Breast epithelium (tissue), 4 donors: ENCODE measurements around the gene PTPRH. TPM values are rescaled to one million over a fixed set of nuclear protein-coding genes. Genes with fewer than 3 reads are reported as not detected.
A peak's percentile ranks its signal among the peaks of the same experiment; 100 is the strongest.

Experiments
- DNase-seq, 2 donors: peaks; one replicate each; pipeline ENCODE4 v3.0.0-alpha.2; 2019; ENCODE audit warnings: low spot score in 2 of 2
- H3K27ac ChIP-seq, 2 donors: fragments of 200-600 bp; sonication (generic) in 1 of 2; one replicate each; pipeline ENCODE4 v1.5.1; 2016 to 2019; ENCODE audit warnings: mild to moderate bottlenecking in 1 of 2
- H3K27me3 ChIP-seq, 2 donors: fragments of 200-600 bp; sonication (generic) in 1 of 2; one replicate each; pipeline versions ENCODE4 v1.5.1 to v1.6.0; 2017 to 2019; ENCODE audit warnings: control low read depth in 1 of 2, mild to moderate bottlenecking in 1 of 2
- H3K36me3 ChIP-seq: fragments of 200-600 bp; one replicate; pipeline ENCODE4 v1.5.1; 2019
- H3K4me1 ChIP-seq, 2 donors: fragments of 200-600 bp; sonication (generic); one replicate each; pipeline ENCODE4 v1.5.1; 2016 to 2019; ENCODE audit warnings: control low read depth in 1 of 2
- H3K4me3 ChIP-seq, 3 donors: fragments of 200-600 bp; sonication (generic); 1 replicate in 2 of 3; 2 replicates in 1 of 3; pipeline ENCODE4 v1.5.1; 2016 to 2019; ENCODE audit warnings: mild to moderate bottlenecking in 3 of 3, moderate library complexity in 2 of 3
- H3K9me3 ChIP-seq, 2 donors: fragments of 200-600 bp; sonication (generic) in 1 of 2; one replicate each; pipeline ENCODE4 v1.5.1; 2016 to 2019; ENCODE audit warnings: control low read depth in 1 of 2
- CTCF ChIP-seq, 3 donors: fragments of 450-650 bp; IDR thresholded peaks; one replicate each; pipeline ENCODE4 v1.5.1; 2016 to 2017; ENCODE audit warnings: antibody characterized with exemption in 3 of 3, mild to moderate bottlenecking in 3 of 3, moderate library complexity in 3 of 3
- POLR2A ChIP-seq: fragments of 450-650 bp; IDR thresholded peaks from one replicate; pipeline ENCODE4 v1.6.1; 2016; ENCODE audit warnings: antibody characterized with exemption, mild to moderate bottlenecking, moderate library complexity
- POLR2AphosphoS5 ChIP-seq, 3 donors: sonication (generic); formaldehyde crosslinking; IDR thresholded peaks; one replicate each; pipeline ENCODE4 v1.6.1; 2017; ENCODE audit warnings: antibody characterized with exemption in 3 of 3
- intact Hi-C: fragments of 100-400 bp; cut with DNase I; formaldehyde crosslinking; loops from one replicate; pipeline ENCODE4 v1.15.1; 2023; ENCODE audit warnings: low total_unique reads
- total RNA-seq, 3 donors: library from RNA; depleted of rRNA; stranded (reverse); fragments of >200 nt; gene quantifications; one replicate each; pipeline ENCODE4 v1.1.0, GENCODE V29; 2016

Gene PTPRH
- total RNA-seq, 3 donors from 2014 or later, result 0.73 to 10.2 (median 2.1) TPM

DNA sequence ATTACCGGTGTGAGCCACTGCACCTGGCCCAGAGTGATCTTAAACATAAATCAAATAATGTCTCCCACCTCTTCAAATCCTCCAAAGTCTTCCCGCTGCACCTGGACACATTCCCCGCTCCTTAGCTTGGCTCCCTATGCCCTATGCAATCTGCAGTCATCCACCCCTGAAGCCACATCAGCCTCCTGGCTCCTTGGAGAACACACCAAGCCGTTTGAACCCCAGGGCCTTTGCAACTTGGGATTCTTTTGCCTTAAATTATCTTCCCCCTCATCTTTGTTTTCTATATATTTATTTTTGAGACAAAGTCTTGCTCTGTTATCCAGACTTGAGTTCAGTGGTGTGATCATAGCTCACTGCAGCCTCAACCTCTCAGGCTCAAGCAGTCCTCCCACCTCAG is 40.2 kb downstream of the PTPRH start:
- H3K4me3 ChIP-seq, result no peak overlapping the region
- no peaks in the 10 kb centered on the region for H3K36me3 ChIP-seq
- no peaks in the 10 kb centered on the region for H3K9me3 ChIP-seq
- DNase-seq, result no peak
- H3K27ac ChIP-seq, result no peak overlapping the region
- peaks cover 0 to 3% of the 10 kb centered on the region in 2 donors for H3K4me1 ChIP-seq
- peaks cover 4 to 64% of the 10 kb centered on the region in 2 donors for H3K27me3 ChIP-seq
- TF ChIP-seq POLR2A, result no peak
- TF ChIP-seq POLR2AphosphoS5 (IDR thresholded peaks at IDR 0.05), result no peak
- TF ChIP-seq CTCF (IDR thresholded peaks at IDR 0.05), result no peak
- intact Hi-C loops, result no loop called here

DNA sequence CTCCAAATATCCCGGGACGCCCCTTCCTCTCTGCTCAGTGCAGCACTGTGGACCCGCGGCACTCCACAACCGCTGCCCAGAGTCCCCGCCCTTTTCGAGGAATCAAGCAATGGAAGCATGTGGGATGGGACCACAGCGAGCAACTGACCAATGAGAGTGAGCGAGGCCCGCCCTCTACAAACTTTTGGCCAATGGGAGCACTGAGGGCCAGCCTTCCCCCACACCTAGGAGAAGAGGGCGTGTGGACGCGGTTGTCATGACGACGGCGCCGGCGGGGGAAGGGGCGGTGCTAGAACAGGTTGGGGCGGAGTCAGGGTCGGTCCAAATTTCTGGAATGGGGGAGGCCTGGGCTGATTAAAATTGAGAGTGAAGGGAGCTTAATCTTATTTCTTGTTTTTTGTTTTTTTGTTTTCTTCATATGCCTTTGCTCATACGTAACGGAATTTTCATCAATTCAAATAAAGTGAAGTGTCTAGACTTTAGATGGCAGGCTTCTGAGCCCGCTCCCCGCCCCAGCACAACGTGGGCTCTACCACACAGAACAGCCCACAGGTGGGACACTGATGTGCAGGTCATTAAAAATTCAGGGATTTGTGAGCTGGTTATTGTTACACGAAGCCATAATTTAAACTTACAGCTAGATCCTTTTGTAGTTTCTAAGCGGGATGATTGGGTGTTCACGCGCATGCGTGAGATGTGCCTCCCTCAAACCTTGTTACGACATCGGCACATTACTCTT is 42.6 kb downstream of the PTPRH start, which contains the start of gene DNAAF3:
DNAAF3 (minus strand) TSS at position 84 of the 739 bp plus-strand sequence. CDS start 200 bp downstream, outside the sequence.
- H3K27ac ChIP-seq, result peak within 1 kb of the TSS; percentile 54 to 76
- peak; percentile 98 for DNase-seq
- TF ChIP-seq CTCF (IDR thresholded peaks at IDR 0.05) (peak in 1 of 3 donors; percentile 19), POLR2A (no peak)
- H3K4me3 ChIP-seq, result peak within 1 kb of the TSS; percentile 29 to 69 (median 57)
- H3K36me3 ChIP-seq, result no peaks in the 10 kb centered on the region
- intact Hi-C loops, result no loop called here
- H3K27me3 ChIP-seq, result peaks cover 7 to 53% of the 10 kb centered on the region in 2 donors
- H3K4me1 ChIP-seq, result no peaks in the 10 kb centered on the region
- no peaks in the 10 kb centered on the region for H3K9me3 ChIP-seq

GRCh38 chr19:55165952-55166529 is 43.3 kb downstream of the PTPRH start:
- H3K9me3 ChIP-seq, result no peaks in the 10 kb centered on the region
- H3K36me3 ChIP-seq, result no peaks in the 10 kb centered on the region
- peak overlapping the region; percentile 40 to 76 for H3K27ac ChIP-seq
- peak in 1 of 2 donors; percentile 32 for DNase-seq
- intact Hi-C loops, result no loop called here
- no peaks in the 10 kb centered on the region for H3K4me1 ChIP-seq
- H3K4me3 ChIP-seq, result peak overlapping the region; percentile 29 to 69 (median 57)
- TF ChIP-seq POLR2A (no peak), POLR2AphosphoS5 (IDR thresholded peaks at IDR 0.05) (no peak), CTCF (IDR thresholded peaks at IDR 0.05) (peak in 1 of 3 donors; percentile 22)
- H3K27me3 ChIP-seq, result peaks cover 12 to 53% of the 10 kb centered on the region in 2 donors

GRCh38 chr19:55161571-55162322 is 47.6 kb downstream of the PTPRH start:
- intact Hi-C loops, result no loop called here
- Histone ChIP-seq H3K36me3 (no peaks in the 10 kb centered on the region), H3K9me3 (no peaks in the 10 kb centered on the region), H3K27ac (no peak overlapping the region), H3K4me1 (no peaks in the 10 kb centered on the region), H3K27me3 (peaks cover 8 to 47% of the 10 kb centered on the region in 2 donors), H3K4me3 (no peak overlapping the region)
- DNase-seq, result no peak
- TF ChIP-seq POLR2A (no peak), CTCF (IDR thresholded peaks at IDR 0.05) (no peak), POLR2AphosphoS5 (IDR thresholded peaks at IDR 0.05) (no peak)

GRCh38 chr19:55160986-55161365 is 48.3 kb downstream of the PTPRH start:
- intact Hi-C loops, result no loop called here
- peaks cover 8 to 55% of the 10 kb centered on the region in 2 donors for H3K27me3 ChIP-seq

More at GRCh38 chr19:55160986-55161365, 48.3 kb downstream of the PTPRH start:
- Histone ChIP-seq H3K36me3 (no peaks in the 10 kb centered on the region), H3K4me1 (no peaks in the 10 kb centered on the region), H3K4me3 (peak overlapping the region in 1 of 3 donors; percentile 39), H3K27ac (no peak overlapping the region), H3K9me3 (no peaks in the 10 kb centered on the region)
- DNase-seq, result no peak
- TF ChIP-seq POLR2AphosphoS5 (IDR thresholded peaks at IDR 0.05), result no peak
- no peak for TF ChIP-seq CTCF (IDR thresholded peaks at IDR 0.05)
- TF ChIP-seq POLR2A, result no peak
